ENCODE data around the gene SLC38A5. TPM values are rescaled to one million over a fixed set of nuclear protein-coding genes. Genes with fewer than 3 reads are reported as not detected.

The SLC38A5 gene
- total and polyA plus RNA-seq, 2 donors from 2014 or later: 2.9 to 8.3 TPM

DNA sequence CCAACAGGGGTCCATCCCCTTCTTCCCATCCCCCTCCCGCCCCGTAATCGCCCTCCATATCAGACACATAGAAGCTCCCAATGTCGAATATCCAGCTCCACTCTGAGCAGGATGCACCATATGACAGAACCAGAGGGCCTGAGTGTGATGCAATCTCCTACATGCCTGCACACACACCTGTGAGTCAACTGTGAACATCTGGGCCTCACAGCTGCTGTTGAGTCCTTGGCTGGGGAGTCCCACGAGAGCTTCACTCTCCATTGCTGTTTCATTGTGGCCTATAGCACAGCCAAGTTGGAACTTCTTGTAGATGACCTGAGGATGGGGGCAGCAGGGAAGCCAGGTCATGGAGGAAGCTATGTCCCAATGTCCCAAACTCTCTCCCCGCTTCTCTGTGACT is 8.2 kb downstream of the SLC38A5 start:
- Histone ChIP-seq H3K4me1 (ENCODE audit: control insufficient read depth in 2 of 3, insufficient read depth in 2 of 3, low read depth in 1 of 3, low read length in 3 of 3) (no peaks in the 10 kb centered on the region), H3K9ac (ENCODE audit: low read length in 3 of 3) (no peak overlapping the region), H3K27me3 (ENCODE audit: control insufficient read depth, insufficient read depth, low read length) (no peaks in the 10 kb centered on the region), H3K27ac (ENCODE audit: low read depth in 2 of 2, low read length in 2 of 2) (no peak overlapping the region), H3K36me3 (ENCODE audit: control insufficient read depth in 2 of 3, insufficient read depth in 3 of 3, low read length in 3 of 3) (no peaks in the 10 kb centered on the region), H3K4me3 (ENCODE audit: low read length in 3 of 3) (no peak overlapping the region), H3K9me3 (ENCODE audit: control insufficient read depth in 2 of 3, insufficient read depth in 1 of 3, low read length in 3 of 3) (peaks cover 0 to 2% (median 0%) of the 10 kb centered on the region in 3 donors)
- DNase-seq (no peak), FAIRE-seq (no peak)
- intact Hi-C loops (cut with DNase I): no loop called here
- no peak for TF ChIP-seq CTCF (IDR thresholded peaks at IDR 0.05; ENCODE audit: borderline replicate concordance, extremely low read depth, insufficient read depth)

GRCh38 chrX:48460606-48461005 is 9.5 kb downstream of the SLC38A5 start:
- no peak overlapping the region for H3K9ac ChIP-seq (ENCODE audit: low read length in 3 of 3)
- H3K4me1 ChIP-seq (ENCODE audit: control insufficient read depth in 2 of 3, insufficient read depth in 2 of 3, low read depth in 1 of 3, low read length in 3 of 3): no peaks in the 10 kb centered on the region
- FAIRE-seq (no peak), DNase-seq (no peak)
- no peak for TF ChIP-seq CTCF (IDR thresholded peaks at IDR 0.05; ENCODE audit: borderline replicate concordance, extremely low read depth, insufficient read depth)
- H3K27ac ChIP-seq (ENCODE audit: low read depth in 2 of 2, low read length in 2 of 2): no peak overlapping the region
- H3K9me3 ChIP-seq (ENCODE audit: control insufficient read depth in 2 of 3, insufficient read depth in 1 of 3, low read length in 3 of 3): peaks cover 0 to 2% (median 0%) of the 10 kb centered on the region in 3 donors
- H3K4me3 ChIP-seq (ENCODE audit: low read length in 3 of 3): no peak overlapping the region
- intact Hi-C loops (cut with DNase I): no loop called here
- H3K36me3 ChIP-seq (ENCODE audit: control insufficient read depth in 2 of 3, insufficient read depth in 3 of 3, low read length in 3 of 3): no peaks in the 10 kb centered on the region
- H3K27me3 ChIP-seq (ENCODE audit: control insufficient read depth, insufficient read depth, low read length): no peaks in the 10 kb centered on the region

GRCh38 chrX:48460031-48460430 is 10.0 kb downstream of the SLC38A5 start:
- FAIRE-seq: no peak
- H3K36me3 ChIP-seq (ENCODE audit: control insufficient read depth in 2 of 3, insufficient read depth in 3 of 3, low read length in 3 of 3): no peaks in the 10 kb centered on the region
- H3K4me1 ChIP-seq (ENCODE audit: control insufficient read depth in 2 of 3, insufficient read depth in 2 of 3, low read depth in 1 of 3, low read length in 3 of 3): no peaks in the 10 kb centered on the region
- no peaks in the 10 kb centered on the region for H3K27me3 ChIP-seq (ENCODE audit: control insufficient read depth, insufficient read depth, low read length)
- no peak for TF ChIP-seq CTCF (IDR thresholded peaks at IDR 0.05; ENCODE audit: borderline replicate concordance, extremely low read depth, insufficient read depth)
- DNase-seq: no peak
- no peak overlapping the region for H3K27ac ChIP-seq (ENCODE audit: low read depth in 2 of 2, low read length in 2 of 2)
- H3K9ac ChIP-seq (ENCODE audit: low read length in 3 of 3): no peak overlapping the region
- no peaks in the 10 kb centered on the region for H3K9me3 ChIP-seq (ENCODE audit: control insufficient read depth in 2 of 3, insufficient read depth in 1 of 3, low read length in 3 of 3)
- H3K4me3 ChIP-seq (ENCODE audit: low read length in 3 of 3): no peak overlapping the region
- intact Hi-C loops (cut with DNase I): no loop called here

DNA sequence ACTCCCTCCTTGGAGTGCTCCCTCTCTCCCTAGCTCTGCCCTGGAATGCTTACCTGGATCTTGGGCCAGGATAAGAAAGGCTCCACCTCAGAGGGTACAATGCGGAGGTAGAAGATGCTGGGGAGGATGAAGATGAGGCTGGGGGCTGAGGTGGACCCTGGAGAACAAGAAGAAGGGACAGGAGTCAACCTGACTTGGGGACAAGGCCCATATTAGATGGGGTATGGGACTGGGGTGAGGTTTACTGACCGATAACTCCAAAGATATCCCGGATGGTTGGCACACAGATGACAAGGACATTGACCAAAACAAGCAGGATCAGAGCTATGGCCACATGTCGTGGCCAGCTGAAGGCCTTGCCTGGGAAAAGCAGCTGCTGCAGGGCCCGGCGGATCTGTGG is 10.6 kb downstream of the SLC38A5 start:
- FAIRE-seq (no peak), DNase-seq (no peak)
- Histone ChIP-seq H3K27ac (ENCODE audit: low read depth in 2 of 2, low read length in 2 of 2) (no peak overlapping the region), H3K9ac (ENCODE audit: low read length in 3 of 3) (no peak overlapping the region), H3K4me1 (ENCODE audit: control insufficient read depth in 2 of 3, insufficient read depth in 2 of 3, low read depth in 1 of 3, low read length in 3 of 3) (no peaks in the 10 kb centered on the region), H3K36me3 (ENCODE audit: control insufficient read depth in 2 of 3, insufficient read depth in 3 of 3, low read length in 3 of 3) (no peaks in the 10 kb centered on the region), H3K9me3 (ENCODE audit: control insufficient read depth in 2 of 3, insufficient read depth in 1 of 3, low read length in 3 of 3) (no peaks in the 10 kb centered on the region), H3K4me3 (ENCODE audit: low read length in 3 of 3) (no peak overlapping the region), H3K27me3 (ENCODE audit: control insufficient read depth, insufficient read depth, low read length) (no peaks in the 10 kb centered on the region)
- TF ChIP-seq CTCF (IDR thresholded peaks at IDR 0.05; ENCODE audit: borderline replicate concordance, extremely low read depth, insufficient read depth): no peak
- intact Hi-C loops (cut with DNase I): no loop called here

All from kidney (tissue), 14 donors.